ENCODE data around the gene ENTR1. TPM values are rescaled to one million over a fixed set of nuclear protein-coding genes. Genes with fewer than 3 reads are reported as not detected.

Gene ENTR1
- total and polyA plus RNA-seq, 2 of the 13 experiments (the other 11 are each of a cell fraction or from before 2014, with no cell fraction given), result 70.1 to 76.4 TPM

GRCh38 chr9:136434580-136435169 lies 24.3 kb upstream of the ENTR1 start:
- Histone ChIP-seq H3K79me2 (ENCODE audit: insufficient read depth, low read length) (peaks cover 26% of the 10 kb centered on the region), H3K27ac (ENCODE audit: extremely low read length, insufficient read depth, low read length) (no peak overlapping the region), H3K9me3 (ENCODE audit: low read length) (no peaks in the 10 kb centered on the region), H3K4me1 (ENCODE audit: insufficient read depth, low read length) (peaks cover 22% of the 10 kb centered on the region), H3K4me2 (ENCODE audit: low read depth, low read length) (no peak overlapping the region), H3K36me3 (replicated peaks in 1 of 2; ENCODE audit: control insufficient read depth in 1 of 2, insufficient read depth in 2 of 2, low read length in 2 of 2) (peaks cover 1 to 6% of the 10 kb centered on the region in 2 experiments; a peak in 2 of 5 replicates), H3K9ac (ENCODE audit: insufficient read depth, low read depth, low read length) (no peak overlapping the region), H3K4me3 (replicated peaks in 1 of 3; ENCODE audit: insufficient read depth in 1 of 3, low read depth in 2 of 3, low read length in 3 of 3) (no peak overlapping the region), H3K27me3 (ENCODE audit: control insufficient read depth in 1 of 2, insufficient read depth in 2 of 2, low read length in 2 of 2) (no peaks in the 10 kb centered on the region; a peak in 1 of 5 replicates), H2AFZ (ENCODE audit: low read length) (no peak overlapping the region), H4K20me1 (ENCODE audit: insufficient read depth, low read length) (peaks cover 7% of the 10 kb centered on the region; the same call in 1 of the 2 replicates)
- no TSS peak for BruUV-seq (replicated peaks)
- FAIRE-seq (no peak), DNase-seq (ENCODE audit: low spot score) (no peak), ATAC-seq (no peak)
- ChIA-PET POLR2A (interaction anchor here (0.6 kb wide), 1 partner anchor 12 kb away, joined by 3 read pairs; no protein-coding TSS in a partner anchor), CTCF (ENCODE audit: low intra/inter-chr PET ratio, low total read pairs) (no interaction called here)
- in situ Hi-C loops (cut with HindIII; ENCODE audit: extremely low pct_ligation_motif_present, low pct_unique_long_range_greater_than_20kb), result no loop called here
- 94% methylated on average over 17 of the region's 17 CpGs for WGBS (ENCODE audit: low lambda C conversion rate)
- intact Hi-C loops (cut with micrococcal nuclease; ENCODE audit: unreplicated experiment), result no loop called here
- no peak for TF ChIP-seq ZNF768 (CRISPR knock-in tag; IDR thresholded peaks at IDR 0.05)
- no peak for TF ChIP-seq NR2C2 (CRISPR knock-in tag; IDR thresholded peaks at IDR 0.05; ENCODE audit: borderline replicate concordance)
- no peak for TF ChIP-seq ZNF740 (CRISPR knock-in tag; IDR thresholded peaks at IDR 0.05)
- TF ChIP-seq HCFC1 (IDR thresholded peaks at IDR 0.05; ENCODE audit: low read depth, low read length), result no peak
- TF ChIP-seq MXI1 (IDR thresholded peaks at IDR 0.05; ENCODE audit: borderline replicate concordance, low read depth, low read length), result no peak
- TF ChIP-seq ZNF782 (CRISPR knock-in tag; IDR thresholded peaks at IDR 0.05; ENCODE audit: borderline replicate concordance), result no peak
- no peak for TF ChIP-seq ZNF646 (CRISPR knock-in tag; IDR thresholded peaks at IDR 0.05)
- no peak for TF ChIP-seq ZNF670 (CRISPR knock-in tag; IDR thresholded peaks at IDR 0.05; ENCODE audit: borderline replicate concordance)
- no peak for TF ChIP-seq NR2F2 (IDR thresholded peaks at IDR 0.05; ENCODE audit: borderline replicate concordance, low read depth)
- no peak for TF ChIP-seq IRF9 (CRISPR knock-in tag; IDR thresholded peaks at IDR 0.05; ENCODE audit: borderline replicate concordance)
- TF ChIP-seq ZNF496 (CRISPR knock-in tag; IDR thresholded peaks at IDR 0.05; ENCODE audit: insufficient replicate concordance), result no peak

Data from HepG2 (cell line).